GM19025 (cell line): ENCODE results near the gene FOXA2.
"Not testable (repeated sequence)": the region's sequence is repeated elsewhere in the genome, so short reads cannot be mapped to it uniquely, and the experiment has no call there.

Source experiments
- ATAC-seq: cut with Tn5 transposase; IDR thresholded peaks from one replicate; pipeline ENCODE4 v1.9.1; 2021; ENCODE audit warnings: mild to moderate bottlenecking, low read depth, moderate library complexity; ENCODE audit not compliant: unreplicated experiment

Gene FOXA2

GRCh38 chr20:22584522-22584921 is at the start of gene FOXA2:
TSS of gene FOXA2 (minus strand) at chr20:22584572. CDS start at chr20:22584278, 294 bp downstream.
- no peak for ATAC-seq

- ATAC-seq = no peak
Measured at GRCh38 chr20:22630701-22631100, 46.3 kb upstream of the FOXA2 start.

GRCh38 chr20:22629927-22630326 is 45.6 kb upstream of the FOXA2 start:
- ATAC-seq = no peak

- ATAC-seq = no peak
Measured at GRCh38 chr20:22629447-22629846, 45.1 kb upstream of the FOXA2 start.

GRCh38 chr20:22626496-22626895 is 42.1 kb upstream of the FOXA2 start:
- ATAC-seq = no peak

- no peak for ATAC-seq
Measured at GRCh38 chr20:22623211-22623610, 38.8 kb upstream of the FOXA2 start.

- no peak for ATAC-seq
Measured at GRCh38 chr20:22620342-22620741, 36.0 kb upstream of the FOXA2 start.

GRCh38 chr20:22619806-22620205 is 35.4 kb upstream of the FOXA2 start:
- no peak for ATAC-seq

- ATAC-seq = no peak
Measured at GRCh38 chr20:22619272-22619671, 34.9 kb upstream of the FOXA2 start.

GRCh38 chr20:22617160-22617559 is 32.8 kb upstream of the FOXA2 start:
- no peak for ATAC-seq

- no peak for ATAC-seq
Measured at GRCh38 chr20:22616551-22616950, 32.2 kb upstream of the FOXA2 start.

- ATAC-seq = no peak
Measured at GRCh38 chr20:22615425-22615824, 31.1 kb upstream of the FOXA2 start.

GRCh38 chr20:22611636-22612035 is 27.3 kb upstream of the FOXA2 start:
- ATAC-seq = no peak

- ATAC-seq = no peak
Measured at GRCh38 chr20:22607695-22608094, 23.3 kb upstream of the FOXA2 start.

GRCh38 chr20:22604815-22605214 is 20.4 kb upstream of the FOXA2 start:
- no peak for ATAC-seq

- no peak for ATAC-seq
Measured at GRCh38 chr20:22601361-22602141, 17.2 kb upstream of the FOXA2 start.

GRCh38 chr20:22599258-22599657 is 14.9 kb upstream of the FOXA2 start:
- not testable (repeated sequence) for ATAC-seq

- peak; percentile 57 for ATAC-seq
Measured at GRCh38 chr20:22597303-22597702, 12.9 kb upstream of the FOXA2 start.

GRCh38 chr20:22590662-22591061 is 6.3 kb upstream of the FOXA2 start:
- ATAC-seq = no peak

- ATAC-seq = no peak
Measured at GRCh38 chr20:22586645-22587310, 2.4 kb upstream of the FOXA2 start.

GRCh38 chr20:22585786-22586493 is 1.6 kb upstream of the FOXA2 start:
- no peak for ATAC-seq
